ENCODE data around the gene MAP1LC3B2.

DNA sequence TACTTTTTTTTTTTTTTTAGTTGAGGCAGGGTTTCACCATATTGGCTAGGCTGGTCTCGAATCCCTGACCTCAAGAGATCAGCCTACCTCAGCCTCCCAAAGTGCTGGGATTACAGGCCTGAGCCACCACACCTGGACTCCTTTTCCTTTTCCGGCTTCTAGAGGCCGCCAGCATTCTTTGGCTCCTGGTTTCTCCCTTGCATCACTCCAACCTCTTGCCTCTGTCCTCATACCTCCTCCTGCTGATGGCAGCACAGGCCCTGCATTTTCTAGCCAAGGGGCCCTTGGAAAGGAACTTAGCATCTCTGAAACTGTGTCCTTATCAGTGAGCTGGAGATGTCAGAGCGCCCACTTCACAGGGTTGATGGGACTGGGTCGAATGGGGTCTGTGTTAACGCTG, 53.3 kb downstream of the MAP1LC3B2 start:
- TF ChIP-seq POLR2A (IDR thresholded peaks at IDR 0.05; ENCODE audit: low read depth, low read length) (no peak), TAF1 (IDR thresholded peaks at IDR 0.05; ENCODE audit: low read depth, low read length) (no peak)

All from GM12891 (cell line).